D341Med (cell line): ENCODE results near the gene PPP1R14C.

Source experiments
- DNase-seq: peaks from one replicate; pipeline ENCODE4 v3.0.0; 2012; ENCODE audit warnings: low spot score

Gene PPP1R14C

GRCh38 chr6:150272264-150272975 lies 129.6 kb downstream of the PPP1R14C start:
- DNase-seq = no peak

- no peak for DNase-seq
Measured at GRCh38 chr6:150272976-150273315, 130.1 kb downstream of the PPP1R14C start.

- DNase-seq = no peak
Measured at GRCh38 chr6:150273457-150274309, 130.8 kb downstream of the PPP1R14C start.

GRCh38 chr6:150275489-150275888 lies 132.6 kb downstream of the PPP1R14C start:
- DNase-seq = no peak

DNA sequence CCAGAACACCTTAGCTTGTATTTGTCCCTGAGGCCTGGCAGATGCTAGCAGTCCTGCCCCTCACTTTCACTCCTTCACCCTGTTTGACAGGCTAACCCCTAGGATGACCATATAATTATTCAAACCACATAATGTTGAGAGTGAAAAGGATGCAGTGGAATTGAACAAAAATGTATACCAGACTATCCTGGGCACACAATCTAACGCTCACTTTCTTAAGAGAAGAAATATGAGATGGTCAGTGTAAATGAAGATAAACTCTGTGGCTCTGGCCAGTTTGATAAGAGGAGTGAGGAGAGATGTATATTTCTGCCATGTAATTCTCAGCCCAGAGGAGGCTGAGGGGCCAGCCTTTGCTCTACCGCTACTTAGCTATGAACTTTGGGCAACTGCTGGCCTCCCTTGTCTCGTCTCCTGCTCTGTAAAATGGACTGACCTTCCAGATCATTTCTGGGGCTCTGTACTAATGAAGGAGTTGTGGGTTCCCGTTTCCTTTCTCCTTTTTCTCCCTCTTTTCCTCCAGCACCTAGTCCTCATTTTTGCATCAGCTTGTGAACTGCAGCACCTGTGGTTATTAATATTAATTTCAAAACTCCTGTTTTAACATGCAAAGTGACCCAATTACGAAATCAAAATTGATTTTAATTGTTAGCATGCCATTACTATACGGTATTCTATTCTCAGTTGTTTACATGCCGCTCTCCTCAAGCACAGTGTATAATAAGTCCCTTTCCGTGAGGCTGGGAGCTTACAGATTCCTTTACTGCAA lies 133.5 kb downstream of the PPP1R14C start:
- DNase-seq = no peak

- no peak for DNase-seq
Measured at GRCh38 chr6:150276937-150277742, 134.3 kb downstream of the PPP1R14C start.

DNA sequence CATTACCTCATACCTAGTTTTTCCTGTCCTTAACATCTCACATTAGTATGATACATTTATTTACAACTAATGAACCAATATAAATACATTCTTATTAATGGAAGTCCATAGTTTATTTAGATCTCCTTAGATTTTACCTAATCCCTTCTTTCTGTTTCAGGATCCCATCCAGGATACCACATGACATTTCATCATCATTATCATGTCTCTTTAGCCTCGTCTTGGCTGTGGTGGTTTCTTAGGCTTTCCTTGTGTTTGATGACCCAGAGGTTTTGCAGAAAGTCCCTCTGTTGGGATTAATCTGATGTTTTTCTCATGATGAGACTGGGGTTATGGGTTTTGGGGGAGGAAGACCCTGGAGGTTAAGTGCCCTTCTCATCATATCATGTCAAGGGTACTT lies 136.7 kb downstream of the PPP1R14C start:
- no peak for DNase-seq

DNA sequence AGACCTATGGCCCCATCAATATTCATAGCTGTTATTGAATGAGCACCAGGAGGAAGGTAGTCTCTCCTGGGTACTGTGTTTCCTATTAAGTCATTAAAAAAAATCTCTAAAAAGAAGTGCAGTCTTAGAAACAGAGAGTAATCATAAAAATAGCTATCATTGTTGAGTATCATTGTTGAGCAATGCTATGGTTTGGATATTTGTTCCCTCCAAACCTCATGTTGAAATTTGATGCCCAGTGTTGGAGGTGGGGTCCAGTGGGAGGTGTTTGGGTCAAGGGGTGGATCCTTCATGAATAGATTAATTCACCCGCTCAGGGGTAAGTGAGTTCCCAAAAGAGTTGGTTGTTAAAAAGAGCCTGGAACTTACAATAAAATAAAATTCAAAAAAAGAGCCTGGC lies 137.9 kb downstream of the PPP1R14C start:
- DNase-seq = no peak

GRCh38 chr6:150281767-150282166 lies 138.9 kb downstream of the PPP1R14C start:
- DNase-seq = no peak

GRCh38 chr6:150282806-150283205 lies 140.0 kb downstream of the PPP1R14C start:
- DNase-seq = no peak

DNA sequence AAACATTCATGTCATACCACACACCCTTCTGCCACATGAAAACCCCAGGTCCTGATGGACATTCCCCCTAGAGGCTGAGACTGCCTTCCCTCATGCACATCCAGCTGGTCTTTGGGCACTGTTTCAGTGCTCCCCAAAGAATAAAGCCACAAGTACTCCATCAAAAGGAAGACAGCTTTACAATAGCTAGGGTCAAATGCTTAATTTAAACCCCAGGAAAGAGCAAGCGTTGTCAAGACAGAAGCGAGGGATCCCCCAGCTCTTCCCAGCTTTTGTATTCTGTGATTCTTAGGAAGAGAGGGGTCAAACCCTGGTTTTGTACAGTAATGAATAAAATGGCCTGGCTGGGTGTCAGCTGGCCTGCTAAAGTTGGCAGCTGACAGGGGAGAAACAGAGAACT lies 143.6 kb downstream of the PPP1R14C start:
- no peak for DNase-seq

GRCh38 chr6:150286912-150287311 lies 144.1 kb downstream of the PPP1R14C start:
- DNase-seq = no peak

GRCh38 chr6:150288456-150288855 lies 145.6 kb downstream of the PPP1R14C start:
- no peak for DNase-seq

DNA sequence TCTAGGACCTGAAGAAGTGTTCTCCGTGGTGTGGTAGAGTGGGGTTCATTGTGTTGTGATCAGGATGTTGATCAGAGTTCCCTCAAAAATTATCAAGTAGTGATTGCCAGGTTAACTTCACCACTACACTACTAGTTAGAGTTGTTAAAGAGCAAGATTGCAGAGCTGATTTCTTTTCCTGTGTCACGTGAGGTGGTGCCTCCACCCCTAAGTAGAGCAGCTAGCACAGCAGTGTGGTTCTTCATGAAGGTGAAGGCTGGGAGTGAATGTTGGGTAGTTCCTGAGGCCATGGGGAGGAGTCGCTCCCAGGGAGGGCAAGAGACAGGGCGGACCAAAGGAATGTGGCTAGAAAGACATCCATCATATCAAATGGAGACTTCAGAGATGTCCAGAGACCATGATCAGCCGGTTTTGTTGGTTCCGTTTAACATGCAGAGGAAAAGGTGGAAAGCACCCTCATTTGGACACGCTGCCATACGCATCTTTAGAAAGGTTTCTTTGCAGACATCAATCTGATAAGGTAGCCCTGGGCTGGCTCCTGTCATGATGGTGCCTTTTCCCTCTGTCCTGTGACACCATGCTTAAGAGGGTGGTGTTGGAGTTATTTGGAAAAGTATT lies 146.7 kb downstream of the PPP1R14C start:
- no peak for DNase-seq

DNA sequence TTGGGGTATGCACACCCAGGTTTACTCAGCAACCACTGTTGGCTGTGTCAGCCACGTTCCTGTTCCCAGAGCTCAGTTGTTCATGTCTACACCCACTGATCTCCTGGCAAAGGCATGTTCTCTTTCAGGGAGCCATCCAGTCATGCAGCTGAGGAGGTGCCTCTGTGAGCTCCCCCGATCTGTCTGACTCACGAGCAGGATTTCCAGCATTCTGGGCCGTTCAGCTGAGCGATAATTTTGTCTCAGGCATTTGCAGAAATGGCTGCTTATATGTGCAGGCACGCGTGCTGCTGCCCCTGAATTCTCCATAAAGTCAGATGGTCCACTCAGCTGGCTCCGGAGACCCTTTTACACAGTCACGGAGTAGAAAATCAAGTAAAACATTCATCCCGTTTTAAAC lies 147.6 kb downstream of the PPP1R14C start:
- DNase-seq = no peak

GRCh38 chr6:150291968-150292710 lies 149.3 kb downstream of the PPP1R14C start:
- no peak for DNase-seq

GRCh38 chr6:150293019-150293418 lies 150.2 kb downstream of the PPP1R14C start:
- DNase-seq = no peak

- no peak for DNase-seq
Measured at GRCh38 chr6:150293423-150294173, 150.8 kb downstream of the PPP1R14C start.

GRCh38 chr6:150296890-150297289 lies 154.0 kb downstream of the PPP1R14C start:
- no peak for DNase-seq
